ENCODE data around the gene STRIP2. TPM values are rescaled to one million over a fixed set of nuclear protein-coding genes. Genes with fewer than 3 reads are reported as not detected.

STRIP2 gene
- total and polyA plus RNA-seq, 9 of the 15 experiments (the other 6 are each of a cell fraction or from before 2014, with no cell fraction given): 10.1 to 81.8 (median 42.3) TPM

DNA sequence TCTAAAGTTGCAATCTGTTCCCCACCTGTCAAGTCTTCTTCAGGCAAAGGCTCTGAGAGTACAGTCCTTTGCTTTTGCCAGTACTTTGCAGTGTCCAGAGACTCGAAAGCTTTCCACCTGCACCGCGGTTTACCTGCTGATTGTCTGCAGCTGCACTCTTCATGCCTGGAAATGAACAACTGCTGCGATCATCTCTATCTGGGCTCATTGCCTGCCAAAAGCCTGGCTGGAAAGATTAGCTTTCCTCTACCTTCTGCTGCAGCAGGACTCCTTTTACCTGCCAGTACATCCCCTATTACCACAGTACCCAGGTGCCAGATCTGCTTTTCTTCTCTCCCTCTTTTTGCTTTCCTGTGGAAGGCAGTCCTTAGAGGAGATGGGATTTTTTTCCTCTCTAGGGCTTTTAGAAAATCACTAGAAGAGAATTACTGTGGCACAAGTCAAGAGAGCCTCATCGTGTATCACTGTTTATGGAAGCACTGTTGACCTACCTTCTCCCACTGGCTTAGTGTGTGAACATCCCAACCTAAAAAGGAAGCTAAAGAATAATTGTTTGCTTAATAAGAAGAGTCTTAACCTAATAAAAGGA is 2.2 kb downstream of the STRIP2 start (continued):
- no peak for TF ChIP-seq ZKSCAN8 (CRISPR knock-in tag; IDR thresholded peaks at IDR 0.05)
- TF ChIP-seq, protein P1, sequence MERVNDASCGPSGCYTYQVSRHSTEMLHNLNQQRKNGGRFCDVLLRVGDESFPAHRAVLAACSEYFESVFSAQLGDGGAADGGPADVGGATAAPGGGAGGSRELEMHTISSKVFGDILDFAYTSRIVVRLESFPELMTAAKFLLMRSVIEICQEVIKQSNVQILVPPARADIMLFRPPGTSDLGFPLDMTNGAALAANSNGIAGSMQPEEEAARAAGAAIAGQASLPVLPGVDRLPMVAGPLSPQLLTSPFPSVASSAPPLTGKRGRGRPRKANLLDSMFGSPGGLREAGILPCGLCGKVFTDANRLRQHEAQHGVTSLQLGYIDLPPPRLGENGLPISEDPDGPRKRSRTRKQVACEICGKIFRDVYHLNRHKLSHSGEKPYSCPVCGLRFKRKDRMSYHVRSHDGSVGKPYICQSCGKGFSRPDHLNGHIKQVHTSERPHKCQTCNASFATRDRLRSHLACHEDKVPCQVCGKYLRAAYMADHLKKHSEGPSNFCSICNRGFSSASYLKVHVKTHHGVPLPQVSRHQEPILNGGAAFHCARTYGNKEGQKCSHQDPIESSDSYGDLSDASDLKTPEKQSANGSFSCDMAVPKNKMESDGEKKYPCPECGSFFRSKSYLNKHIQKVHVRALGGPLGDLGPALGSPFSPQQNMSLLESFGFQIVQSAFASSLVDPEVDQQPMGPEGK (CRISPR knock-in tag; IDR thresholded peaks at IDR 0.05; ENCODE audit: borderline replicate concordance): no peak
- no peak for TF ChIP-seq SNIP1 (IDR thresholded peaks at IDR 0.05; ENCODE audit: low read depth)
- TF ChIP-seq TCF7L2 (IDR thresholded peaks at IDR 0.05; ENCODE audit: low read depth, low read length): no peak
- no peak for TF ChIP-seq GABPB2 (CRISPR knock-in tag; conservative IDR thresholded peaks at IDR 0.05)
- peak; percentile 62 for TF ChIP-seq TAL1 (IDR thresholded peaks at IDR 0.05)

DNA sequence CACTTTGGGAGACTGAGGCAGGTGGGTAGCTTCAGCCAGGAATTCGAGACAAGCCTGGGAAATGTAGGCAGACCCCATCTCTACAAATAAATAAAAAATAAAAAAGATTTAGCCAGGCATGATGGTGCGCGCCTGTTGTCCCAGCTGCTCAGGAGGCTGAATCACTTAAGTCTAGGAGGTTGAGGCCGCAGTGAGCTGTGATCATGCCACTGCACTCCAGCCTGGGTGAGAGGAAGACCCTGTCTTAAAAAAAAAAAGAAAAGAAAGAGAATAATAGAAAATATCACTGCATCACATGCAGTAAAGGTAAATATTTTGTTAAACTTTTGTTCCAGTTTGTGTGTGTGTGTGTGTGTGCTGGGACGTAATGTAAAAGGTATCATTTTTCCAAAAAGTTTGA is 3.0 kb downstream of the STRIP2 start:
- H2AFZ ChIP-seq (ENCODE audit: low read depth, low read length): no peak overlapping the region
- H3K9me1 ChIP-seq (ENCODE audit: control insufficient read depth, insufficient read depth, low read length): no peaks in the 10 kb centered on the region
- H4K20me1 ChIP-seq (replicated peaks; ENCODE audit: control insufficient read depth, insufficient read depth, low read length): no peaks in the 10 kb centered on the region
- in situ Hi-C loops (cut with MboI): no loop called here
- 69% methylated on average over 5 of the region's 5 CpGs for WGBS (ENCODE audit: insufficient coverage, low coverage, missing lambda C conversion rate)
- POLR2A ChIA-PET: interaction anchor here (0.6 to 4.8 kb wide), 3 partner anchors 11 to 684 kb away, joined by 3 to 26 read pairs (median 3); no protein-coding TSS in a partner anchor
- peaks cover 44 to 63% of the 10 kb centered on the region in 2 experiments for H3K4me1 ChIP-seq (replicated peaks in 1 of 2; ENCODE audit: control insufficient read depth in 2 of 2, insufficient read depth in 2 of 2, low read length in 2 of 2)
- no TSS peak for BruUV-seq (replicated peaks)
- H3K79me2 ChIP-seq (ENCODE audit: control insufficient read depth, insufficient read depth, low read length): peaks cover 69% of the 10 kb centered on the region
- no peak for FAIRE-seq
- no peaks in the 10 kb centered on the region for H3K27me3 ChIP-seq (ENCODE audit: control insufficient read depth in 2 of 2, insufficient read depth in 2 of 2, low read length in 2 of 2)
- CTCF ChIA-PET (ENCODE audit: low intra/inter-chr PET ratio): interaction anchor here (0.6 kb wide), 1 partner anchor 274 kb away, joined by 3 read pairs; no protein-coding TSS in a partner anchor
- no peak for ATAC-seq
- H3K4me2 ChIP-seq (ENCODE audit: insufficient read depth, low read length): no peak overlapping the region
- no peaks in the 10 kb centered on the region for H3K9me3 ChIP-seq (replicated peaks; ENCODE audit: control insufficient read depth, insufficient read depth, low read depth, low read length)
- peak overlapping the region; percentile 53; the same call in 2 of the 3 replicates for H3K27ac ChIP-seq (ENCODE audit: extremely low read depth, low read depth, low read length)
- peak overlapping the region; percentile 23 to 53; a peak in 3 of 4 replicates for H3K9ac ChIP-seq (ENCODE audit: insufficient read depth in 1 of 2, low read depth in 2 of 2, low read length in 2 of 2)
- peaks cover 43% of the 10 kb centered on the region for H3K36me3 ChIP-seq (ENCODE audit: control insufficient read depth, insufficient read depth, low read length)
- no peak overlapping the region for H3K4me3 ChIP-seq
- intact Hi-C loops (cut with micrococcal nuclease): loop anchor here (5.0 kb wide), 1 partner anchor 520 kb away; no protein-coding TSS in a partner anchor
- peak in 1 of 4 experiments; percentile 42 for DNase-seq (ENCODE audit: extremely low read depth in 1 of 4, low spot score in 3 of 4)
- TF ChIP-seq, protein P2, sequence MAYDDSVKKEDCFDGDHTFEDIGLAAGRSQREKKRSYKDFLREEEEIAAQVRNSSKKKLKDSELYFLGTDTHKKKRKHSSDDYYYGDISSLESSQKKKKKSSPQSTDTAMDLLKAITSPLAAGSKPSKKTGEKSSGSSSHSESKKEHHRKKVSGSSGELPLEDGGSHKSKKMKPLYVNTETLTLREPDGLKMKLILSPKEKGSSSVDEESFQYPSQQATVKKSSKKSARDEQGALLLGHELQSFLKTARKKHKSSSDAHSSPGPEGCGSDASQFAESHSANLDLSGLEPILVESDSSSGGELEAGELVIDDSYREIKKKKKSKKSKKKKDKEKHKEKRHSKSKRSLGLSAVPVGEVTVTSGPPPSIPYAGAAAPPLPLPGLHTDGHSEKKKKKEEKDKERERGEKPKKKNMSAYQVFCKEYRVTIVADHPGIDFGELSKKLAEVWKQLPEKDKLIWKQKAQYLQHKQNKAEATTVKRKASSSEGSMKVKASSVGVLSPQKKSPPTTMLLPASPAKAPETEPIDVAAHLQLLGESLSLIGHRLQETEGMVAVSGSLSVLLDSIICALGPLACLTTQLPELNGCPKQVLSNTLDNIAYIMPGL (CRISPR knock-in tag; IDR thresholded peaks at IDR 0.05): no peak
- TF ChIP-seq ZNF347 (CRISPR knock-in tag; IDR thresholded peaks at IDR 0.05; ENCODE audit: low read depth): no peak
- 0 out of 2 replicates have a peak, but pooled peaks have one; percentile 27 for TF ChIP-seq ZNF766 (CRISPR knock-in tag; conservative IDR thresholded peaks at IDR 0.05)
- 0 out of 2 replicates have a peak, but pooled peaks have one; percentile 18 for TF ChIP-seq STAT5B (CRISPR knock-in tag; IDR thresholded peaks at IDR 0.05)
- TF ChIP-seq, protein P3, sequence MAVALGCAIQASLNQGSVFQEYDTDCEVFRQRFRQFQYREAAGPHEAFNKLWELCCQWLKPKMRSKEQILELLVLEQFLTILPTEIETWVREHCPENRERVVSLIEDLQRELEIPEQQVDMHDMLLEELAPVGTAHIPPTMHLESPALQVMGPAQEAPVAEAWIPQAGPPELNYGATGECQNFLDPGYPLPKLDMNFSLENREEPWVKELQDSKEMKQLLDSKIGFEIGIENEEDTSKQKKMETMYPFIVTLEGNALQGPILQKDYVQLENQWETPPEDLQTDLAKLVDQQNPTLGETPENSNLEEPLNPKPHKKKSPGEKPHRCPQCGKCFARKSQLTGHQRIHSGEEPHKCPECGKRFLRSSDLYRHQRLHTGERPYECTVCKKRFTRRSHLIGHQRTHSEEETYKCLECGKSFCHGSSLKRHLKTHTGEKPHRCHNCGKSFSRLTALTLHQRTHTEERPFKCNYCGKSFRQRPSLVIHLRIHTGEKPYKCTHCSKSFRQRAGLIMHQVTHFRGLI (CRISPR knock-in tag; IDR thresholded peaks at IDR 0.05): no peak
- TF ChIP-seq GABPA (tag; conservative IDR thresholded peaks at IDR 0.05; ENCODE audit: low read depth): no peak
- no peak for TF ChIP-seq TOE1 (IDR thresholded peaks at IDR 0.05; ENCODE audit: borderline replicate concordance)
- TF ChIP-seq TOE1 (CRISPR knock-in tag; IDR thresholded peaks at IDR 0.05; ENCODE audit: borderline replicate concordance, low read depth): no peak
- peak; percentile 51 for TF ChIP-seq ZNF699 (CRISPR knock-in tag; IDR thresholded peaks at IDR 0.05; ENCODE audit: insufficient replicate concordance)

All from K562 (cell line).